ENCODE data around the gene SF3B3. TPM values are rescaled to one million over a fixed set of nuclear protein-coding genes. Genes with fewer than 3 reads are reported as not detected.
A peak's percentile ranks its signal among the peaks of the same experiment; 100 is the strongest.
"Not testable (repeated sequence)": the region's sequence is repeated elsewhere in the genome, so short reads cannot be mapped to it uniquely, and the experiment has no call there.

Gene SF3B3
- total RNA-seq, 4 donors from 2014 or later = 48.5 to 119 (median 94.9) TPM

DNA sequence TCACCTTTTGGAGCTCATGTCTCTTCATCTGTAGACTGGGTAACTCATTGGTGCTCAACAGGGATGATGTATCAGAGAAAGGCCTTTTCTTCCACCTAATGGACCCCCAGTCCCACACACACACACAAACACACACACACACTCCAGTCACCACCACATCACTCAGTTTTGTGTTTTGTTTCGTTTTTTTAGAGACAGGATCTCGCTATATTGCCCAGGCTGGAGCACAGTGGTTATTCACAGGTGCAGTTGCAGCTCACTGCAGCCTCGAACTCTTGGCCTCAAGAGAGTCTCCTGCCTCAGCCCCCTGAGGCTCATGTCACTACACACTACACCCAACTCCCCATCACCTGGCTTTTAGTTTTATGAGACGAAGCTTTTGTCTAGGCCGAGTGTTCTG lies 55.6 kb downstream of the SF3B3 start:
- no peak overlapping the region for H3K4me3 ChIP-seq
- no peaks in the 10 kb centered on the region for H3K36me3 ChIP-seq
- no peak for DNase-seq
- peaks cover 0 to 23% (median 1%) of the 10 kb centered on the region in 4 donors for H3K4me1 ChIP-seq
- H3K27me3 ChIP-seq = no peaks in the 10 kb centered on the region
- TF ChIP-seq POLR2A (IDR thresholded peaks at IDR 0.05) = no peak
- H3K27ac ChIP-seq = peak overlapping the region in 1 of 4 donors; percentile 50
- no peaks in the 10 kb centered on the region for H3K9me3 ChIP-seq

DNA sequence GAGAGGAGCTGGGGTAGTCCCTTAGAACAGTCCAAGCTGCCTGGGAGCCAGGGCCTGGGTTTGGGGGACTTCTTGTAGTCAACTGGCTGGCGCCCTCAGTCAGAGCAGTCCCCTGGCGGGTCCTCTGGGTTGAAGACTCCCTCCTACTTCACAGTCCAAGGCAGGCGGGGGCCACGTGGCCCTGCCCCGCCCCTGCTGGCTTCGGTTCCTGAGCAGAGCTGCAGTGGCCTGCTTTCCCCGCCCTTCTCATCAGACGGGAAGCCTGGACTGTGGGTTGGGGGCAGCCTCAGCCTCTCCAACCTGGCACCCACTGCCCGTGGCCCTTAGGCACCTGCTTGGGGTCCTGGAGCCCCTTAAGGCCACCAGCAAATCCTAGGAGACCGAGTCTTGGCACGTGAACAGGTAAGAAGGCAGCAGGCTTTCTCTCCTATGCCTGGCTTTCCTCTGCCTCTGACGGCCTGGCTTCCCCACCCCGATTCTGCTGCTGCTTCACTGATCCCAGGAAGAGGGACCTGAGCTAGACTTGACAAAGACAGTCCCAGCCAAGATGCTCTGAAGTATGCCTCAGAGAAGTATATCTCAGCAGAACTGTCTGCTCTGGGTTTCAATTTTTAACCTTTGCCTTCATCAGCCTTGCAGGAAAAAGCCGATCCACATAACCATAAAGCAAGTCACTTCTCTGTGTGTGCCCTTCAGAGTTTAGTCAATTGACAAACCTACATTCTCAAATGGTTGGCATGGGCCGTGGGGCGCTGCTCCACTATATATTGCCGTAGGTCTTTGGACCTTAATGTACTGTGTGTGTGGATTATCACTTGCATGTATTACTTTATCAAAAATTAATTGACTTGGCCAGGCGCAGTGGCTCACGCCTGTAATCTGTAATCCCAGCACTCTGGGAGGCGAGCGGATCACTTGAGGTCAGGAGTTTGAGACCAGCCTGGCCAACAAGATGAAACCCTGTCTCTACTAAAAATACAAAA lies 56.3 kb downstream of the SF3B3 start:
- Histone ChIP-seq H3K4me3 (peak overlapping the region in 2 of 4 donors; percentile 2 to 11), H3K9me3 (no peaks in the 10 kb centered on the region), H3K4me1 (peaks cover 0 to 19% (median 1%) of the 10 kb centered on the region in 4 donors), H3K36me3 (no peaks in the 10 kb centered on the region), H3K27ac (peak overlapping the region in 3 of 4 donors; percentile 3 to 50 (median 24)), H3K27me3 (no peaks in the 10 kb centered on the region)
- TF ChIP-seq, protein P1, sequence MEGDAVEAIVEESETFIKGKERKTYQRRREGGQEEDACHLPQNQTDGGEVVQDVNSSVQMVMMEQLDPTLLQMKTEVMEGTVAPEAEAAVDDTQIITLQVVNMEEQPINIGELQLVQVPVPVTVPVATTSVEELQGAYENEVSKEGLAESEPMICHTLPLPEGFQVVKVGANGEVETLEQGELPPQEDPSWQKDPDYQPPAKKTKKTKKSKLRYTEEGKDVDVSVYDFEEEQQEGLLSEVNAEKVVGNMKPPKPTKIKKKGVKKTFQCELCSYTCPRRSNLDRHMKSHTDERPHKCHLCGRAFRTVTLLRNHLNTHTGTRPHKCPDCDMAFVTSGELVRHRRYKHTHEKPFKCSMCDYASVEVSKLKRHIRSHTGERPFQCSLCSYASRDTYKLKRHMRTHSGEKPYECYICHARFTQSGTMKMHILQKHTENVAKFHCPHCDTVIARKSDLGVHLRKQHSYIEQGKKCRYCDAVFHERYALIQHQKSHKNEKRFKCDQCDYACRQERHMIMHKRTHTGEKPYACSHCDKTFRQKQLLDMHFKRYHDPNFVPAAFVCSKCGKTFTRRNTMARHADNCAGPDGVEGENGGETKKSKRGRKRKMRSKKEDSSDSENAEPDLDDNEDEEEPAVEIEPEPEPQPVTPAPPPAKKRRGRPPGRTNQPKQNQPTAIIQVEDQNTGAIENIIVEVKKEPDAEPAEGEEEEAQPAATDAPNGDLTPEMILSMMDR (IDR thresholded peaks at IDR 0.05) = no peak
- TF ChIP-seq POLR2A (IDR thresholded peaks at IDR 0.05) = no peak
- peak in 2 of 3 donors; percentile 66 to 70 for DNase-seq

DNA sequence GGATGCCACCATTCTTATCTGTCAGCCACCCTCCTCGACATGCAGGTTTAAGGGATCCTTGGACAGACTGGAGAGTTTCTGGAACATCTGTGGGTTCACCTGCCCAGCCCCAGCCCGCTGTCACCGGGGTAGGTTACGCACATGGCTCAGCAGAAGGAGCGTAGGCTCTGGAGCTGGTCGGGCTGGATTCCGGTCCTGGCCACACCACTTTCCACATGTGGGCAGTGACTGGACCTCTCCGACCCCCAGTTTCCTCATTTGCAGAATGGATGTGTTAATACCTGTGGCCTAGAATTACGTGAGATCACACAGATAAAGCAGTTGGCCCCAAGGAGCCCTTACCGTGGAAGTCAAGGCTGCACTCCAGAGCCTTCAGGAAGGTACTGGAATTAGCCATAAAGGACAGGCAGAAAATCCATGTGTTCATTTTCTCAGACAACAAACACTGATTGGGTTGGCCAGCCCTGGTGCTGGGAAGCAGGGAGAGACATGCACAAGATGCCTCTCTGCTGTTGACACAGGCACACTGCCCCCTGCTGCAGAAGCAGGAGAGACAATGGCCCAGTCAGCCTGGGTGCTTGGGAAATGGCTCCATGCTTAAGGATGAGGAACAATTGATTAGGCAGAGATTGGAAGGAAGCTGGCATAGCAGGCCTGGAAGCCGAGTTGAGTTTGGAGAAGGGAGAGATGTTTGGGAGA lies 58.8 kb downstream of the SF3B3 start:
- Histone ChIP-seq H3K4me3 (no peak overlapping the region), H3K27me3 (no peaks in the 10 kb centered on the region), H3K4me1 (no peaks in the 10 kb centered on the region), H3K27ac (no peak overlapping the region), H3K36me3 (no peaks in the 10 kb centered on the region), H3K9me3 (no peaks in the 10 kb centered on the region)
- no peak for TF ChIP-seq POLR2A (IDR thresholded peaks at IDR 0.05)
- TF ChIP-seq, protein P1 (IDR thresholded peaks at IDR 0.05) = no peak
- DNase-seq = no peak

- Histone ChIP-seq H3K27ac (no peak overlapping the region), H3K9me3 (no peaks in the 10 kb centered on the region), H3K36me3 (no peaks in the 10 kb centered on the region), H3K4me1 (peaks cover 0 to 15% (median 3%) of the 10 kb centered on the region in 4 donors), H3K4me3 (no peak overlapping the region), H3K27me3 (no peaks in the 10 kb centered on the region)
- no peak for TF ChIP-seq POLR2A (IDR thresholded peaks at IDR 0.05)
- TF ChIP-seq, protein P1 (IDR thresholded peaks at IDR 0.05) = no peak
- DNase-seq = no peak
These were observed 63.1 kb downstream of the SF3B3 start for GRCh38 chr16:70586731-70587130.

DNA sequence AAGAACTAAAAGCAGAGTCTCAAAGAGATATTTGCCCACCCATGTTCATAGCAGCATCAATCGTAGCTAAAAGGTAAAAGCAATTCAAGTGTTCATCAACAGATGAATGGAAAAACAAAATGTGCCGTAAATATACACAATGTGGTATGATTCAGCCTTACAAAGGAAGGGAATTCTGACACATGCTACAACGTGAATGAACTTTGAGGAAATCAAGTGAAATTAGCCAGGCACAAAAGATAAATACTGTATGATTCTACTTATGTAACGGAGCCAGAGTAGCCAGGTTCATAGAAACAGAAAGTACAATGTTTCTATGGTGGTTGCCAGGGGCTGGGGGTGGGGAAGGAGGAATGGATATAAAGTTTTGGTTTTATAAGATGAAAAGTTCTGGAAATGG lies 64.9 kb downstream of the SF3B3 start:
- DNase-seq = no peak
- H3K27me3 ChIP-seq = no peaks in the 10 kb centered on the region
- H3K36me3 ChIP-seq = no peaks in the 10 kb centered on the region
- H3K4me1 ChIP-seq = peaks cover 0 to 21% (median 3%) of the 10 kb centered on the region in 4 donors
- TF ChIP-seq POLR2A (IDR thresholded peaks at IDR 0.05) = no peak
- TF ChIP-seq, protein P1 (IDR thresholded peaks at IDR 0.05) = no peak
- H3K4me3 ChIP-seq = no peak overlapping the region
- peak overlapping the region in 1 of 4 donors; percentile 63 for H3K27ac ChIP-seq
- H3K9me3 ChIP-seq = no peaks in the 10 kb centered on the region

DNA sequence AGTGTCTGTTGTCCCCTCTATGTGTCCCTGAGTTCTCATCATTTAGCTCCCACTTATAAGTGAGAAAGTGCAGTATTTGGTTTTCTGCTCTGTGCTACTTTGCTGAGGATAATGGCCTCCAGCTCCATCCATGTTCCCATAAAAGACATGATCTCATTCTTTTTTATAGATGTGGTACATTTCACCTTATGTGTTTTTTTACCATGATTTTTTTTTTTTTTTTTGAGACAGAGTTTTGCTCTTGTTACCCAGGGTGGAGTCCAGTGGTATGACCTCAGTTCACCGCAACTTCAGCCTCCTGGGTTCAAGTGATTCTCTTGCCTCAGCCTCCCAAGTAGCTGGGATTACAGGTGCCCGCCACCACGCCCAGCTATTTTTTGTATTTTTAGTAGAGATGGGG lies 65.8 kb downstream of the SF3B3 start:
- not testable (repeated sequence) for H3K9me3 ChIP-seq, DNase-seq, H3K36me3 ChIP-seq, H3K27me3 ChIP-seq, H3K4me3 ChIP-seq
- Histone ChIP-seq H3K27ac (peak overlapping the region; percentile 45 to 63 (median 52)), H3K4me1 (peaks cover 0 to 21% (median 3%) of the 10 kb centered on the region in 4 donors)
